Central memory CD4-positive, alpha-beta T cell (primary cell): ENCODE data around the gene CATSPER4.

Experiments used
- DNase-seq: peaks from one replicate; pipeline ENCODE4 v3.0.0; 2022

Gene CATSPER4

DNA sequence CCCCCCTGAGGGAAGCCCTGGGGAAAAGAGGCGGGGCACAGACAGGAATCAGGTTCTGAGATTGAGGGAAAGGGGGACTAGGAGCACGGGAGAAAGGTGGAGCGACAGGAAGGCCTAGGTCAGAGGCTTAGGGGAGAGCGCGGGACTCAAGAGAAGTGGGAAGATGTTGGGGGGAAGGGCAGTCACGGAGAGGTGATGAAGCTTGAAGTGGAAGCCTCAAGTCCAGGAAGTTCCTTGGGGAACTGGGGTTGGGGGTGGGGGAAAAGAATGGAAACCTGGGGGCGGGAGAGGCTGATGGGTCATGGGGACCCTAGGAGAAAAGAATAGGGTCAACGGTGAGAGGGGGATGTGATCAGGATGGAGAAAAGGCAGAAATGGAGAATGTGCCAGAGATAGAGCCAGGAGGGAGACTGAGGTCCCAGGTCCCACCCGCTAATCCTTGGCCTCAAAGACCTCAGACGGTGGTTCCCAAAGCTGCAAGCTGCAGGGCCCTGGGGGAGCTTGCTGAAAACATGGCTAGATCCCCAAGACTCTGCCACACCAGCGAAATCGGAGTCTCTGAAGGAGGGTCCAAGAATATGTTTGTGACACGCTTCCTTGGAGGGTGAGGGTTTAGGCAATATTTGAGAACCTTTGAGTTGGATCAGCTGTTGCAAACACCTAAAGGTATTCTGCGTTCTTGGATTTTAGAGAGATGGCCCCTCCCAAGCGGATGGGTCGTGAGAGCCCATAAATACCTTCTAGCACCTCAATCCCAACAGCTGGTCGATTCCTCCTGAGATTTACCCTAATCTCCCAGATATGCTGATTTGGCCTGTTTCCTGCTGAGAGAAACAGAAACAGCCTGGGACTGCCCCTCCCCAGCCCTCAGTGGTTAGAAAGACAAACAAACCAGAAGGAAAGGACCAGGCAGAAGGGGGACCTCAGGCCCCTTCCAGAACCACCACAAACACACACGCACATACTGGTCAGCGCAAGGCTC, 25.2 kb upstream of the CATSPER4 start:
- DNase-seq, result no peak

DNA sequence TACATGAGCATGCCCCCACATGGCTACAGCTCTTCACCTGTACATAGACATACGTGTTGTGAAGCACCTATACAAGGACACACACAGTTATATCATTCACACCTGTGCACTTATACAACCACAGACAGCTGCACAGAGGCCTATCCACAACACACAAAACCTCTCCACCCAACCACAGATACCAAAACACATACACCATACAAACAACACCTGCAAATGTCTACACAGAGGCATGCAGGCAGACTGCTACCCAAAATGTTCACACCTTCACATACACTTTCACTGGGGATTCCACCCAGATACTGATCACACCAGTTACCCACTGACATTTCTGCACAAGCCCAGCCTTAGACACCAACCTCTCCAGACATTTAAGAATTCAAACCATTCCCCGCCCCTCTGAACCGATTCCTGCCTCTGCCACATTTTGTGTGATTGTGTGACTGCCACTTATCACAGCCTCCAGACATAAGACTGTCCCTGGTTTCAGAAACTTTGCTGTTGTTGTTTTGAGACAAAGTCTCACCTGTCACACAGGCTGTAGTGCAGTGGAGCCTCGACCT, 23.6 kb upstream of the CATSPER4 start:
- DNase-seq, result no peak

DNA sequence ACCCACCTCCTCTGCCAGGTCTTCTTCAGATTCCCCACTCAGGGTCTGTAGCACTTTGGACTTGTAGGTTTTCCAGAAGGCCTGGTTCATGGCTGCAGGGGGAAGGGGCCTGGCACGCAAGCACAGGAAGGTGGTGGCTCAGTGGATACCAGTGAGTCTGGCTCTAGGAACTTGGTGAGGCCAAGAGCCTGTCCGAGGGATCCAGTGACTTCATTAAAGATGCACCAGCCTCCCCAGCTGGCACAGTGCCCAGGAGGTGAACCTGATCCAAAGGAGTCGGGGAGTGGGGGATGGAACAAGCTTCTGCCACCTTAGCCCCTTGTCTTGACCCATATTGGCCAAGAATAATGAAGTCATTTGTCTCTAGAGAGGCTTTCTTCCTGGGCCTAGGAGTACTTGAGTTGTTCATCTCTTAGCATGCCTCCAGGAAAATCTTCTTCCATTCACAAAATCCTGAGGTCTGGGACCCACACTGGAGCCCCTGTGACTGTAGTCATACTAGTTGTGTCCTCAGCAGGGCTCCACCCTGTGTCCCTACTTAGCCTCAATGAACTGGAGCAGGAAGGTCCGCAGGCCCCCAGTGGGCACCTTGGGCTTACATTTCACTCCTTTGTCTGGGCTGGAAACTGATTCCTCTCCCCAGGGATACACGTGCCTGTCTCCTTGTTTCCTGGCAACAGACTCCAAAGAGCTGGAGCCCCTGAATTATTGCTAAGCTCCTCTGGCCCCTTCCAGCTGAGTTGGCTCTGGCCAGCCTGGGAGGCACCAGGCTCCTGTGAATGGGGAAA, 21.8 kb upstream of the CATSPER4 start, which contains the start of gene C1orf232:
Gene C1orf232 (minus strand): TSS at position 554 of the 788 bp plus-strand sequence. CDS start 464 bp downstream, at position 90.
- DNase-seq, result no peak

GRCh38 chr1:26169198-26169554, 21.2 kb upstream of the CATSPER4 start:
- no peak for DNase-seq

DNA sequence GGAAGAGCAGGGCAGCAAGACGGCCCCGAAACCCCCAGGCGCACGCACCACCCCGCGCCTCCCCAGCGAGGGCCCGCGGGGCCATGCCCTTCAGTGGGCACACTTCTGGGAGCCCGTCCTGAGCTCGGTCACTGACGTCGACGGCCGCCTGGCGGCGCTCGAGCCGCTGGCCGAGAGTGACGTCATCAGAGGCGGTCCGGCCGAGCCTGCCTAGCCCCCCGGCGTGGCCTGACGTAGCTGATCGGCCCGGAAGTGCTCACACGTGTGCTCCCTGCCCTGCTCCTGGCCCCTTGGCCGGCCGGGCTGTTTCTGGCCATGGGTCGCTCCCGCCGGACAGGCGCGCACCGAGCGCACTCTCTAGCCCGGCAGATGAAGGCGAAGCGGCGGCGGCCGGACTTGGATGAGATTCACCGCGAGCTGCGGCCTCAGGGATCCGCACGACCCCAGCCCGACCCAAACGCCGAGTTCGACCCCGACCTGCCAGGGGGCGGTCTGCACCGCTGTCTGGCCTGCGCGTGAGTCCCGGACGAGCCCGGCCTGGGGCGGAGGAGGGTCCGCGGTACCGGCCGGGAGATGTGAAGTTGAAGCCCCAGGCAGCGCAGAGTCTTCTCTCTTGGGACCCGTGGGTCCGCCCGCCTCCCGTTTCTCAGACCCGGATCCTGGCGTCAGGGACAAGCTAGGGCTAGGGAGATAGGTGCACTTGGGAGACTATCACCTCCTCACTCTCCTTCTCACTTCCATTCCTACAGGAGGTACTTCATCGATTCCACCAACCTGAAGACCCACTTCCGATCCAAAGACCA, 20.5 kb upstream of the CATSPER4 start, which contains the start of gene ZNF593:
Gene ZNF593 (plus strand): TSS at position 240 of the 803 bp plus-strand sequence. CDS start 76 bp downstream, at position 316.
- DNase-seq, result peak; percentile 75

DNA sequence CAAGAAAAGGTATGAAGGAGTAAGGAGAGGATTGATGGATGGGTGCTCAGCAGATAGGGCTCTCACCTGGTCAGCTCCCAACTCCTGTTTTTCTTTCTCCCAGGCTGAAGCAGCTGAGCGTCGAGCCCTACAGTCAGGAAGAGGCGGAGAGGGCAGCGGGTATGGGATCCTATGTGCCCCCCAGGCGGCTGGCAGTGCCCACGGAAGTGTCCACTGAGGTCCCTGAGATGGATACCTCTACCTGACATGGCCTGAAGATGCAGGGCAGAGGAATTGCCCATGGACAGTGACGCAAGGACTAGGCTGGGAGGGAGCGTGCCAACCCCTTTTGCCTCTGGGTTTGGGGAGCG, 20.0 kb upstream of the CATSPER4 start:
- DNase-seq, result no peak

DNA sequence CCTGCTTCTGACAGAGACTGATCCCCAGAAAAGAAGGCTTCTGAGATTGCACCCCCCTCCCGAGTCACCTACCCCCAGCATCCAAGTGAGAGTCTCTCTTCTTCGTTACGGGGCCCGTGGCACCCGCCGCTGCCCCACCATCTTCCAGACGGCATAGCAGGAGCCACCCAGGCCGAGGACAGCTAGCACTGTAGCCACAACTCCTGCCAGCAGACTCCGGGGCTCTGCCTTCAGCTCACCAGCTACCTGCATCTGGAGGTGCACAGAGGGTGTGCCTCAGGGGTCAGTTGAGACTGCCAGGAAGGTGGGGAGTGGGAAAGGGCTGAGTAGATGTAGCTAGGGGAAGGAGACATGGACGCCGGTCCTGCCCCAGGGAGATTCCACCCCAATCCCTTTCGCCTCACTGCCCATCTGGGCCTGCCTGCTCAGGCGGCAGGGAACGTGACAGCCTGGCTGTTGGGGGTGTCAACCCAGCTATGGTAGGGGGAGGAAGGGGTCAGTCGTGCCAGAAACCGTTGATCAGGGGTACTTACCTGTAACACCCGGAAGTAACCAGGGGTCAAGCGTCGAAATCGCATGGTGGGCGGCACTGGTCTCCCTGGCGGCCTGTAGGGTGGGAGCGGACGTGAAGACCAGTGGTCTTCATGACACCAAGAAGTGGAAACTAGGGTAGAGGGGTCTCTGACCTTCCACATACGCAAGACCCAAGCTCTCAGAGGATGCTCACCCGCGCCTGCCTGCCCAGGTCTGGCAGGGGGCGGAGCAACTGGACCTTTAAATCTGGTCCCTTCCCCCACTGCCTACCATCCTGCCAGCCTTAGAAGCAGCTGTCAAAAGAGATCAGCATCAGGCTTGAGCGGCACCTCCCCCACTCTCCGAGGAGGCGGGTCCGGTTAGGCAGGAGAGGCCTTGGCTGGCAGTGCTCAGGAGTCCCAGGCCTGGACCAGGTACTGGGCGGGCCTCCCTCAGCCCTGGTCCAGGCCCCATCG, 19.0 kb upstream of the CATSPER4 start, which contains the start of gene ZNF593OS:
Gene ZNF593OS (minus strand): TSS at position 749 of the 989 bp plus-strand sequence. CDS start 171 bp downstream, at position 578.
- no peak for DNase-seq

GRCh38 chr1:26175346-26175745, 15.1 kb upstream of the CATSPER4 start:
- no peak for DNase-seq

GRCh38 chr1:26177182-26177684, 13.2 kb upstream of the CATSPER4 start, which contains the start of gene CNKSR1:
Gene CNKSR1 (plus strand): TSS chr1:26177491. CDS start chr1:26177548, 57 bp downstream.
- DNase-seq, result no peak

DNA sequence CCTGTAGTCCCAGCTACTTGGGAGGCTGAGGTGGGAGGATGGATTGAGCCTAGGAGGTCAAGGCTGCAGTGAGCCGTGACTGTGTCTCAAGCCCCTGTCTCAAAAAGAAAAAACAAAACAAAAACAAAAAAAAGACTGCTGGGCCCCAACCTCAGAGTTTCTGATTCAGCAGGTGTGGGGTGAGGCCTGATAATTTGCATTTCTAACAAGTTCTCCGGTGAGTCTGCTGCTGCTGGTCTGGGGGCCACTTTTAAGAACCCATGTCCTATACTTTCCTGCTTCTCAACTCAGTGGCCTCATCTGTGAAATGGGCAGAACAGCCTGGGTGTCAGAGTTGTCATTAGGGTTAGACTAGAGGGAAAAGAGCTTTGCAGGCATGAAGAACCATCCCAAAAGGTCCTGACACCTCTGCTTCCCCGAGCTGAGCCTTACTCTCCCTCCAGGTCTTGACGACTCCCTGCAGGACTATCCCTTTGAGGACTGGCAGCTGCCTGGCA, 10.3 kb upstream of the CATSPER4 start:
- no peak for DNase-seq

- no peak for DNase-seq
These were observed 8.6 kb upstream of the CATSPER4 start for GRCh38 chr1:26181586-26182382.

GRCh38 chr1:26182383-26182696, 8.1 kb upstream of the CATSPER4 start:
- DNase-seq, result no peak

DNA sequence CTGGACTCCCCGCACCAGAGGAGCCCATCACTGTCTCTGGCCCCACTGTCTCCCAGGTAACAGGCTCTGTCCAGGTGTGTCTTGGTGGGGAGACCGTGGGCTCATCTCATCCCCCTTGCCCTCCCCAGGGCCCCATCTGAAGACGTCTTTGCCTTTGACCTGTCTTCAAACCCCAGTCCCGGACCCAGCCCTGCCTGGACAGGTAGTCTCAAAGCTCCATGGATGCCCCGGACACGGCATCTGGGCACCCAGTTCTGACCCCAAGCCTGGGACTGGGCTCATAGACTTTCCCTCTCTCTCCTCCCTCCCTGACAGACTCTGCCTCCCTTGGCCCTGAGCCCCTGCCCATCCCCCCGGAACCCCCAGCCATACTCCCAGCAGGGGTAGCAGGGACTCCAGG, 6.3 kb upstream of the CATSPER4 start:
- no peak for DNase-seq

DNA sequence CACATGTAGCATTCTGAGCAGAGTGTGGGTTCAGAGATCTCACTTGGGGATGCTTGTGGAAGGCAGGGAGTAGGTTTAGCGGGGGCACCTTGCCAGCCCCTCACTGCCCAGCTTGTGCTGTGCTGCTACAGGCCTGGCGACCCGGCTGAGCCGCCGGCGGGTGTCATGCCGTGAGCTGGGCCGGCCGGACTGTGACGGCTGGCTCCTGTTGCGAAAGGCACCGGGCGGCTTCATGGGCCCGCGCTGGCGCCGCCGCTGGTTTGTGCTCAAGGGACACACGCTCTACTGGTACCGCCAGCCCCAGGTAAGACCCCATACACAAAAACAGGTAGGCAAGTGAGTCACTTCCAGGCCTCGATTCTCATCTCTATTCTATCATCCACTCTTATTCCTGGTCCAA, 5.5 kb upstream of the CATSPER4 start:
- no peak for DNase-seq

DNA sequence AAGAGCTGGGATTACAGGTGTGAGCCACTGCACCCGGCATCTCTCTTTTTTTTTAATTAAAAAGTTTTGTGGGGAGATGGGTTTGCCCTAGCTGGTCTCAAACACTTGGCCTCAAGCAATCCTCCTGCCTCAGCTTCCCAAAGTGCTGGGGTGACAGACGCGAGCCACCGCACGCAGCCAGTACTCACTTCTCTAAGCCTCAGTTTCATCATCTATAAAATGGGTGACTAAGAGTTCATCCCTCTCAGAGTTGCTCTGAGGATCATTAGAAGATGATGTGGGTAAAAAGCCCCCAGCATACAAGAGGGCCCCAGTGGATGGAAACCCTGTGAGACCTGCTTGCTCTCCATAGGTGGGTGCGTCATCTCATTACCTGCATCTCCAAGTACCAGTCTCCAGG, 2.5 kb upstream of the CATSPER4 start:
- DNase-seq, result no peak

- no peak for DNase-seq
These were observed 1.9 kb upstream of the CATSPER4 start for GRCh38 chr1:26188477-26188876.

- DNase-seq, result no peak
These were observed 1.1 kb upstream of the CATSPER4 start for GRCh38 chr1:26189331-26189730.

GRCh38 chr1:26189751-26190275, 589 bp upstream of the CATSPER4 start:
- DNase-seq, result no peak

DNA sequence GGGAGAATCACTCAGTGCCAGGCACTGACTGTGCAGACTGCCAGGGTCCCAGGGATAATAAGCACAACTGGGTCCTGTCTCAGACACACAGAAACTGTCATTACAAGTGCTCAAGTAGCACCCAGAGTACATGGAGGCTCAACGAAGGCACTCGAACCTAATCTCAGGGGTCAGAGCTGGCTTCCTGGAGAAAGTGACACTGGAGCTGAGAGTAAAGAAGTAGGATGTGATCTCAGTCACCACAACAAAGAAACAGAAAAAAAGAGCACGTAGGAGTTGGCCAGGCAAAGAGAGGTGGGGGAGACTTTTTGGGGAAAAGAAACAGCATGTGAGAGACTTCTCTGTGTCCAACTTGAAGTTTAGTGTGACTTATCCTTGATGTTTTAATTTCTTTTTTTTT, 1.3 kb downstream of the CATSPER4 start:
- DNase-seq, result no peak

DNA sequence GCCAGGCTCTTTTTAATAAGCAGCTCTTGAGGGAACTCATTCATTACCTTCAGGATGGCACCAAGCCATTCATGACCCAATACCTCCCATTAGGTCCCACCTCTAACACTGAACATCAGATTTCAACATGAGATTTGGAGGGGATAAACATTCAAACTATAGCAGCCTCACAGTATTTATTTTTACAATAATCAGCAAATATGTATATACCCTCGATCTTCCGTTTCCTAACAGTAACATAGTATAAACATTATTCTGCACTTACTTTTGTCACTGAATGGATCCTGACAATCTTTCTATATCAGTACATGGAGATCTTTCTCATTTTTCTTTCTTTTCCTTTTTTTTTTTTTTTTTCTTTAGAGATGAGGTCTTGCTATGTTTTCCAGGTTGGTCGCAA, 5.4 kb downstream of the CATSPER4 start:
- DNase-seq, result no peak
